CD4-positive, alpha-beta T cell treated with Interleukin-17A for 1 hour (primary cell): ENCODE measurements around the gene ACOT7.
"Not testable (repeated sequence)": the region's sequence is repeated elsewhere in the genome, so short reads cannot be mapped to it uniquely, and the experiment has no call there.

ENCODE experiments used
- DNase-seq: peaks from one replicate; pipeline ENCODE4 v3.0.0-alpha.2; 2020

The ACOT7 gene, protein sequence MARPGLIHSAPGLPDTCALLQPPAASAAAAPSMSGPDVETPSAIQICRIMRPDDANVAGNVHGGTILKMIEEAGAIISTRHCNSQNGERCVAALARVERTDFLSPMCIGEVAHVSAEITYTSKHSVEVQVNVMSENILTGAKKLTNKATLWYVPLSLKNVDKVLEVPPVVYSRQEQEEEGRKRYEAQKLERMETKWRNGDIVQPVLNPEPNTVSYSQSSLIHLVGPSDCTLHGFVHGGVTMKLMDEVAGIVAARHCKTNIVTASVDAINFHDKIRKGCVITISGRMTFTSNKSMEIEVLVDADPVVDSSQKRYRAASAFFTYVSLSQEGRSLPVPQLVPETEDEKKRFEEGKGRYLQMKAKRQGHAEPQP

DNA sequence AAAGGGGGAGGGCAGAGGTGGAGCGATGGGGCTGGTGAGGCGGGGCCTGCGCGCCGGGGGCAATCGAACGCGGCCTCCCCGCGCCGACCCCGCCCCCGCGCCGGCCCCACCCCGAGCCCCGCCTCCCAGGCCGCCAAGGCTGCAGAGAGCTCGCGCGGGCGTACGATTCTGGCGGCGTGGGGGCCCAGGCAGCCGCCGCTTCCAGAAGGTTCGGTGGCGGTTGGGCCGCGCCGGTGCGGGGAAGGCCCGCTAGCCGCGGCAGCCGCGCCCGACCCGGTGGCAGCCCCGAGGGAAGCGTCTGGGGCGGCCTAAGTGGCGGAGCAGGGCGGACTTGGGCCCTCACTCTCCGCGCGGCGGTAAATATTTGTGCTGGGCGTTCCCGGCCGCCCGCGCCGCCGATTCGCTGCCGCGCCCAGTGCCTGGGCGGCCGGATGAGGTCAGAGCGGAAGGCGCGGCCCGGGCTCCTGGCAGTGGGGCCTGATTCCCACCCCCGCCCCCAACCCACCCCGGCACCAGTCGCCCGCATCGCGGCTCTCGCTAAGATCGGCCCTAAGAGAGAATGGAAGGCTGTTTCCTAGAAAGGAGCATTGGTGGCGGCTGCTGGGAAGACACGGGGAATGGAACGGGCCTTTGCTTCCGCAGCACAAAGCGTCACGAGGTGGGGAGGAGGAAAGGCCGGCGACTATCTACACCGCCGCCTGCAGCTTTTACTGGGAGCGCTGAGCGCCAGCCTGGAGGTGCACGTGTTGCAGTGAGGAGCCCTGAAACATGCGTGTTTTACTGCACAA is at the start of gene ACOT7:
Gene ACOT7 (minus strand): TSS at position 368 of the 788 bp plus-strand sequence. CDS start 368 bp downstream, outside the sequence.
- peak; percentile 92 for DNase-seq

DNA sequence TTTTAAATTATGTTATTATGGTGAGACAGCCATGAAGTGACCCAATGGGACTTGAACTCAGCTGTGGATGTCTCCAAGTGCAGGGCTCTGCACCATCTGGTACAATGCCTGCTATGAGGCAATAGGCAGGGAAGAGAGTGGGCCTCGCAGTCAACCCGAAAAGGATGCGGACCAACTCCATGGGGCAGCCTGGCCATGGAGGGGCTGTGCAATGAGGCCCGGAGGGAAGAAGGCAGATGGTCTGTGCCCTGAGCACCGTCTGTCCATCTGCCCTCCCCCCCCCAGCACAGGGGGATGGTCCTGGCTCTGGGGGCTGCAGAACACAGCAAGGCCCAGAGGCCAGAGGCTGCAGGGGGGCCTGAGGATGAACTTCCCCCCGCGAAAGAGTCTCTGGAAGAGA is 48.0 kb upstream of the ACOT7 start:
- DNase-seq: no peak

DNA sequence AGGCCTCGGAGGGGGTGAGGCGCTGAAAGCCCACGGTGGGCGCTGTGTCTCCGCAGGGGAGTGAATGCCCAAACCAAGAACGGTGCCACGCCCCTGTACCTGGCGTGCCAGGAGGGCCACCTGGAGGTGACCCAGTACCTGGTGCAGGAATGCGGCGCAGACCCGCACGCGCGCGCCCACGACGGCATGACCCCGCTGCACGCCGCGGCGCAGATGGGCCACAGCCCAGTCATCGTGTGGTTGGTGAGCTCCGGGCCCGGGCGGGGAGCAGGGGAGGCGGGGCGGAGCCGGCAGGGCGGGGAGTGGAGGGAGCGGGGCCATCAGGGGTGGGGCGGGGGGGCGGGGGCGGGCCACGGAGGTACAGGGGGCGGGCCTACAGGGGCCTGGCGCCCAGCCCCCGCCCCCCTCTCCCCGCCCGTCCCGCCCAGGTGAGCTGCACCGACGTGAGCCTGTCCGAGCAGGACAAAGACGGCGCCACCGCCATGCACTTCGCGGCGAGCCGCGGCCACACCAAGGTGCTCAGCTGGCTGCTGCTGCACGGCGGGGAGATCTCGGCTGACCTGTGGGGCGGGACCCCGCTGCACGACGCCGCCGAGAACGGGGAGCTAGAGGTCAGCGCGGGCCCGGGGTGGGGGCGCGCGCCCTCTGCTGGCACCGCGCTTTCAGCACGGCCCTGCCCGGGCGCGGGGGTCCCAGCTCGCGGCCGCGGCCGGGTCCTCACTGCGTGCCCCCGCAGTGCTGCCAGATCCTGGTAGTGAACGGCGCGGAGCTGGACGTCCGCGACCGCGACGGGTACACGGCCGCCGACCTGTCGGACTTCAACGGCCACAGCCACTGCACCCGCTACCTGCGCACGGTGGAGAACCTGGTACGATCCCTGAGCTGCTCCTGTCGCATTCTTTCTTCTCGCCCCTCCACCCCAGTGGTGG is 46.9 kb upstream of the ACOT7 start:
- DNase-seq: peak; percentile 80

DNA sequence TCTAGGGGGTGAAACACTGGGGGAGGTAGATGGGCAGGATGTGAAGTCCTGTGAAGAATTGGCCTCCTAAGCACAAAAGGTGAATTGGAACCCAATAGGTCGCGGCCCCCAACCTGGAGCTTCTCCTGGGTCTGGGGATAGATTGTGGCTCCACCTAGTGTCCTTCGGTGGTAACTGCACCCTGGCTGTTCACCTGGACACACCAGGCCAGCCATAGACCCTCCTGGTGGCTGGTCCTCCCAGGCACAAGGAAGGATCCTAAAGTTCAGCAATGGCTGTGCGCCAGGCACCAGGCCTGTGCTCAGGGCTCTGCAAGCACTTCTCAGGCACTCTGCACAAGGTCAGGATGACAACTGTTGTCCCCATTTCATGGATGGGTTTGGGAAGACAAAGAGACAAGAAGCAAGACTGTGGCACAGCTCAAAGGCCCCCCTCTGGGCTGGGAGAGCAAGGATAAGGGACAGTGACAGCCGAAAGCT is 44.5 kb upstream of the ACOT7 start:
- peak; percentile 83 for DNase-seq

DNA sequence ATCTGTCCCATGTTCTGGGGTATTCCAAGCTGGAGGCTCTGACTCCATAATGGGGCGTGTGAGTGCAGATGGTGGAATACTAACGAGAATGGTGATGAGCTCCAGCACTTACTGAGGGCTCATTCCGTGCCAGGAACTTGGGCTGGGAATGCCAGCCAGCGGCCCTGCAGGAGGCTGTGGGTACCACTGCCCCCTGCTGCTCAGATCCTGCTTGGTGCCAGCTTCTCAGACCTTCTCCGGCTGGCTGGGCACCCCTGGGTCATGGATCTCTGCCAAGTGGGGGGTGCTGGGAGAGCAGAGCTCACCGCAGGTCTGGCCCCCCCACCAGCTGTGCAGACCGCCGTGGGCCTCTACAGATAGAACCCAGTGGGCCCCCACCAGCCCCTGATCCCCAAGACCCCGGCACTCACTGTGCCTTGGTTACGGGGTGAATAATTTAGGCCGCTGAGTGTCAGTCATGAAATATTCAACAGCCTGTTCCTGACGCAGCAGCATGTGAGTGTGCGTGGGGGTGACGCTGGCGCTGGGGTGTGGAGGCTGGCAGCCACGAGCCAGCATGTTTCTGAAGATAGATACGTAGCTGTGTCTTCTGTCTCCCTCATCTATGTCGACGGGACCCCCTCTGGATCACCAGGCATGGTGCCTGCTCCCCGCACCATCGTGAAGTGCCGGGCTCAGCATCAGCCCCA is 43.6 kb upstream of the ACOT7 start:
- DNase-seq: not testable (repeated sequence)

DNA sequence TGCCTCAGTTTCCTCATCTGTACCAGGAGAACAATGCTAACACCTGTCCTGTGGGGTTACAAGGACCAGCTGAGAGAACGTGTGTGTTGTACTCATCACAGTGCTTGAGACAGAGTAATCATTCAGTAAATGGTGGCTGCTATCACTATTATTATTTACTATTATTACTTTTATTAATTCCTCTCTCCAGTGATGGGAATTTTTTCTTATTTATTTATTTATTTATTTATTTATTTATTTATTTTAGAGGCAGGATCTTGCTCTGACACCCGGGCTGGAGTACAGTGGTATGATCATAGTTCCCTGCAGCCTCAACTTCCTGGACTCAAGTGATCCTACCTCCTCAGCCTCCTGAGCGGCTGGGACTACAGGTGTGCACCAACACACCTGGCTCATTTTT is 42.7 kb upstream of the ACOT7 start:
- not testable (repeated sequence) for DNase-seq

DNA sequence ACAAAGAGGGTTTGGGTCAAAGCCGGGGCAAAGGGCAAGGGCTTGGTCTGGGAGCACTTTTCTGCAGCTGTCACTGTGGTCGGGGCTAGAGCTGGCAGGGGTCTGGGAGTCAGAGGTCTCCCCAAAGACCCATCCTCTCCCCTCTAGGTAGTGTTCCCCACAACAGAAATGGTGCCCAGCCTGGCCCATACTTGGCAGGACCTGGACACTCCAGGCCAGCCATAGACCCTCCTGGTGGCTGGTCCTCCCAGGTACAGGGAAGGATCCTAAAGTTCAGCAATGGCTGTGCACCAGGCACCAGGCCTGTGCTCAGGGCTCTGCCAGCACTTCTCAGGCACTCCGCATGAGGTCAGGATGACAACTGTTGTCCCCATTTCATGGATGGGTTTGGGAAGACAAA is 42.0 kb upstream of the ACOT7 start:
- no peak for DNase-seq

DNA sequence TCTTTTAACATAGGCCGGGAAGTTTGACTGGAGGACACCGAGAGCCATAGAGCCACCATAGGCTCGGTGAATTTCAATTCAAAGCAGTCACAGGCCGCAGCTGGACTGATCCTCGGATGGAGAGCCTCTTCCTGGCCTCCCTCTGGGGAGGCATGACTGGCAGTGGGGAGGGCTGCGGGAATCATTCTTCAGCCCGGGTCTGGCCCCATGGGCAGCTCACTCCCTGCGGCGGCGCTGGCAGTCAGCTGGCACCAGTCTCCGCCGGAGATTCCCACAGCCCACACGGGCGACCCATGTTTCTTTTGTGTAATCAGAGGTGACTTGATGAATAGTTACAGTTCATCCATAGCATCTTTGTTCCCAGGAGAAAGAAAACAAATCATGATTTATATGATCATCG is 41.6 kb upstream of the ACOT7 start:
- no peak for DNase-seq

DNA sequence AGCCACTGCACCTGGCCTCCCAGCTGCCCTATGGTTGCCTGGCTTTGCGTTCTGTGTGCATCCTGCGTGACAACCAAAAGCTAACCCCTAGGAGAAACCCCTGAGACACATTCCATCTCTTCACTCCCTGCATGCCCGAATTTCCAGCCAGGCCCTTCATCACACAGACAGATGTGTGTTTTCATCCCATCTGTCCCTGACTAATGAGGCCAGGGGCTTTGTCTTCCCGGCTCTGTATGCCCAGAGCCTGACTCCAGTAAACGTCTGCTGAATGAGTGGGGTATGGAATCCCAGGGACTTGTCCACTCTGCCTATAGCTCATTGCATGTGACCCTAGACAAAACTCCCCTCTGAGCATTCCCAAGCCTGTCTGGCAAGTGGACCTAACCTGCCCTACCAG is 40.6 kb upstream of the ACOT7 start:
- DNase-seq: no peak

DNA sequence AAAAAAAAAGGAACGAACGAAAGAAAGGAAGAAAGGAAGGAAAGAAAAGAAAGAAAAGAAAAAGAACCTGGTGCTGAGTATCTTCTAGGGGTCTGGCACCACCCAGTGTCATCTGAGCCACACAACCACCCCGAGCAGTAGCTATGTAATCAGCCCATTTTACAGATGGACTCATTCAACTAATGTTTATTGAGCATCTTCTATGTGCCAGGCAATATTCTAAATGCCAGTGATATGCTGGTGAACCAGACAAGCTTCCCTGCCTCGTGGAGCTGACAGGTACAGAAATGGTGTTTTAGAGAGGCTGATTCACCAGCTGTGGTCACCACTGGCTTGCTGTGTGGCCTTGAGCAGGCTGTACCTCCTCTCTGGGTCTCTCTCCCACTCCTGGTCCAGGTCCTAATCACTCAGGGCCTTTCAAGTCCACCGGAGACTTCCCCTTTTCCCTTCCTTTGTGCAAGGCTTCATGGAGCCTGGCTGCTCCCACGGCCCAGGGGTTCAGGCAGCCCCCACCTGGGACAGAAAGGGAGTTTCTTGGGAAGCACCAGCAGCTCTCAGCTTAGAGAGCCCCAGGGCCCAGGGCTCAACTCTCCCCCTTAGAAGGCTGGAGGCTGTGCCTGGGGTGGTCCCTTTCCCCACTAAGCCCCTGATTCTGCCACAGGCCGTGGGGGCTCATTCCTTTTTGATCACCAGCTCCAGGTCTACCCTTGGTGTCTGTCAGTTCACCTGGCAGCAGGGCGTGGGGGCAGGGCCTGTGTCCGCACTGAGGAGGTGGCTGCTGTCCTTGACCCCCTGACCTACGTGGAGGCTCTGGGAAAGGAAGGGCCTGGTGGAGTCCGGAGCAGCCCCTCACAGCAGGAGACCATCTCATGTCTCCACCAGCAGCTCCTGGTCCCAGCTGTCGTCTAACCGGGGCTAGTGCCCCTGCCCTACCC is 38.3 kb upstream of the ACOT7 start:
- not testable (repeated sequence) for DNase-seq

DNA sequence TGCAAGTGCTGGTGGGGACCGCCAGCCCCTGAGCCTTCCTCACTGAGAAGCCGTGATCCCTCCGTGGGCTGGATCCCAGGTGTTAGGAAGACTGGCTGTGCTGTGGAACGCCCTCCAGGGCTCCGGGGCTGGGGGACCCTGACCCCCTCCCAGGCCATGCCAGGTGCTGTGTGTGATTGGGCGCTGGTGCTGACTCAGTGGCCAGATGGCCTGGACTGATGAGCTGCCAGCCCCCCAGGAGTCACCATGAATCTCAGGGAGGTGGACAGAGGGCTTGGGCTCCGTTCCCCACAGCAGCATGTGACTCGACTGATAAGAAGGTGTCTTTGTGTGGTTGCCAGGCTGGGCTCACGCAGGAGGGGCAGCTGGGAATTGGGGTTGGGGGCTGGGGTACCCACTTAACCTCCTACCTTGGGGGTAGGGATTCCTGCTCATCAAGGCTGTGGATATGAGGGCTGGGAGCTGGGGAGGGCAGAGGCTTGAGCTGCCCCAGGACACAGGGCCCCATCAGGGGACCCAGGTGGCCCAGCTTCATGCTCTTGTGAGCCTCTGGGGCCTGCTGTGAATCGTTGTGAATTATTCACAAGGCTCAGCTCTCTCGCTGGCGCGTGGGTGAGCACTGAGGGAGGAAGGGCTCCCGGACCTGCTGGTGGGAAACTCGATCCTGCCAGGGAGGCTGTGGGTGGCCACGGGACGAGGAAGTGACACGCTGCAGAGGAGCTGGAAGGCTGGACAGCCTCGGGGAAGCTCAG is 36.3 kb upstream of the ACOT7 start:
- not testable (repeated sequence) for DNase-seq

DNA sequence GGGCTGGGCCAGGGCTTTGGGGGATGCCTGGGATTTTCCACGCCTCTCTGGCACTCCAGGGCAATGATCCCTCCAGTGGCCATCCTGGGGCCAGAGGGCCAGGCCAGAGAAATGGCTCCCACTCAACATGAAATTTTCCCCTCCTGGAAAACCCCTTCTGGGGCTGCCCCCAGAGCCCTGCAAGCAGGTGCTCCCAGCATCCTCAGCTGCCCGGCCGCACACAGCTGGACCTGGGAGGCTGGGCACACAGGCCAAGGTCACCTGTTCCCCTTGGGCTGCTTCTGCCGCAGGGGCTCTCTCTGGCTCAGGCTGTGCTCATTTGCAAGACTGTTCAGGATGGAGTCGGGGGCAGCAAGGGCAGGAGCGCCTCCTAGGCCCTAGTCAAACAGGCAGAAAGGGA is 34.9 kb upstream of the ACOT7 start:
- DNase-seq: not testable (repeated sequence)

DNA sequence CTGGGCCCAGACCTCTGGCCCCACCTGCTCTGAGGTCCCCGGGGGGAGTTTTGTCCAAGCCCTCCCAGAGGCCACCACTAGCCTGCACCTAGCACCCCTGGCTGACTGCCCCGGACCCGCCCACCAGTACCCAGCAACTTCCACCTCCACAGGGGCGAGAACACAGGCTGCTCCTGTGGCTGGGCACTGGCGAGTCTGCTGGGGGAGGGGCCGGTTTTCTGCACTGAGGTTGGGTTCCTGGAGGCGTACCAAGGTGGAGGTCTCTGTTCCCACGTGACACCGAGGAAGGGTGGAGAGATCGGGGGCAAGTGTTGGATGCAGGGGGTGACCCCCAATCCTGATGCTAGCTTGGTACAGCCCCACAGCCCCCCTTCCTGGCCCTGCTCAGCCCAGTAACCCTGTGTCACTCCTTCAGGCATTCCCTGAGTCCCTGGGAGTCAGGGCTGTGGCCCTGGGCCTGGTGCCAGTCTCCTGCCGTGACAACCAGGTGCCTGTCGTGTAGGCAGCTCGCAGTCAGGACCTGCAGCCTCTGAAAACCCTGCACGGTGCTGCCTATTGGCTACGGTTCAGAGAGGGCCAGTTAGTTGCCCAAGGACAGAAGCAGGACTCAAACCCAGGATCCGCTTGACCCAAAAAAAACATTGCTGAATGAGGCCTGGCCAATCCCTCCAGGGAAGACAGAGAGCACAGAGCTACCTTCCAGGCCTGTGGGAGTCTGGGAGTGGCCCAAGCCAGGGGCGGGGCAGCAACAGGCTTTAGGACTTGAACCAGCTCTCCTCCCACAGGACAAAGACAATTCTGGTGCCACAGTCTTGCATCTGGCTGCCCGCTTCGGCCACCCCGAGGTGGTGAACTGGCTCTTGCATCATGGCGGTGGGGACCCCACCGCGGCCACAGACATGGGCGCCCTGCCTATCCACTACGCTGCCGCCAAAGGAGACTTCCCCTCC is 34.1 kb upstream of the ACOT7 start:
- no peak for DNase-seq

DNA sequence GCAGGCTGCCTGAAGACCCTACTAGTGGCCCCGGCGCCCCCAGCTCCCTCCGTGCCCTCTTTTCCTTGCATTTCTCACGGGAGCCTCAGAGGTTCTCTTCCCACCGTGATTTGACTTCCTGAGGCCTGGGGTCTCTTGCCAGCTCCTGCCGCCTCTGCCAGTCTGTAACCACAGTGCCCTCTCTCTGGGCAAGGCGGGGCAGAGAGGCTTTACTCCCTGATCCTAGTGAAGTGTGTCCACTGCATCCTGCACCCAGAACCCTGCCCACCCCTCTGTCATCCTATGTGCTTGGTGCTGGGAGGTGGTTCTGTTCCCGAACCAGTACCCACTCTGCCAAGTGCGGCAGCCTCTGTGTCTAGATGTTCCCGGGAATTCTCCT is 33.4 kb upstream of the ACOT7 start:
- DNase-seq: no peak

DNA sequence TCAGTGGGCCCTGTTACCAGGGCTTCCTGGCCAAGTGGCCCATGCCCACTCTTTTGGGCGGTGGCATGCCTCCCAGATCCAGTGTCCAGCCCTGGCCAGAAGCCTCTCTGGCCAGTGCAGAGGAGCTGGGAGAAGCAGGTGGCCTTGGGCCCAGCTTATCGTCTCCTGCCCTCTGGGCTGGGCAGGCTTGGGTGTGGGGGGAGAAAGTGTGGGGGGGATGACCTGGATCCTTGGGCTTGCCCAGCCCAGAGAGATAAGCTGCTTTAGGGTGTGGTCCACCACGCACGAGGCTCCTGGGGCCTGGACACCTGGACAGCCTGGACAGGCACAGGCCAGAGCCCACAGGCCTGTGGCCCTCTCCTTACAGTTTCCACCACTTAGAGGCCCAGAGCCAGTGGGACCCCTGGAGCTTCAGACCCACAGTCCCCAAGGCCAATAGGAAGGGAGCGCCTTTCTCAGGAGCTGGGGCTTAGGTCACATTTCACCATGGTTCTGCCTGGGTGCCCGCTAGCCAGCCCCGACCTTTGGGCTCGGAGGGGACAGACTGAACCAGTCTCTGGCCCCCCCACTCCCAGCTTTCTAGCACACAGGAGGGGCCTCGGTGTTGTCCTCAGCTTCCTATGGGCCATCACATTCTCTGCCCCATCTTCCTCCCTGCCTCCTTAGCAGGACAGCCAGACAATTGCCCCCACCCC is 32.9 kb upstream of the ACOT7 start:
- no peak for DNase-seq

DNA sequence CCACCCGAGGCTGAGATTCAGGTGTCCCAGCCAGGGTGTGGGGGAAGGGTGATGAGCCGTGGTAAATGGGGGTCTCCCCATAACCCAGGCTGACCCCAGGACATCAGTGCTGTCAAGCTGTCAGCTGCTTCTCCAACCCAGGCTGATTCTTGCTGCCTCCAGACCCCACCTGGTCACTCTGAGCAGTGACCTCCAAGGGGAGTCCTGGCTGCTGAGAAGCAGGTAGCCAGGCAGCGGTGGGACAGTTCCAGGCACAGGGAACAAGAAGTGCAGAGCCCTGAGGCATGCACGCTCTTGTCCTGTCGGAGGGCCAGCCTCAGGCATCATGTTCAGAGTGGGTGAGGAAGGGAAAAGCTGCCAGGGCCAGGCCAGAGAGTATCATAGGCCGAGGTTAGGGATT is 32.1 kb upstream of the ACOT7 start:
- no peak for DNase-seq

DNA sequence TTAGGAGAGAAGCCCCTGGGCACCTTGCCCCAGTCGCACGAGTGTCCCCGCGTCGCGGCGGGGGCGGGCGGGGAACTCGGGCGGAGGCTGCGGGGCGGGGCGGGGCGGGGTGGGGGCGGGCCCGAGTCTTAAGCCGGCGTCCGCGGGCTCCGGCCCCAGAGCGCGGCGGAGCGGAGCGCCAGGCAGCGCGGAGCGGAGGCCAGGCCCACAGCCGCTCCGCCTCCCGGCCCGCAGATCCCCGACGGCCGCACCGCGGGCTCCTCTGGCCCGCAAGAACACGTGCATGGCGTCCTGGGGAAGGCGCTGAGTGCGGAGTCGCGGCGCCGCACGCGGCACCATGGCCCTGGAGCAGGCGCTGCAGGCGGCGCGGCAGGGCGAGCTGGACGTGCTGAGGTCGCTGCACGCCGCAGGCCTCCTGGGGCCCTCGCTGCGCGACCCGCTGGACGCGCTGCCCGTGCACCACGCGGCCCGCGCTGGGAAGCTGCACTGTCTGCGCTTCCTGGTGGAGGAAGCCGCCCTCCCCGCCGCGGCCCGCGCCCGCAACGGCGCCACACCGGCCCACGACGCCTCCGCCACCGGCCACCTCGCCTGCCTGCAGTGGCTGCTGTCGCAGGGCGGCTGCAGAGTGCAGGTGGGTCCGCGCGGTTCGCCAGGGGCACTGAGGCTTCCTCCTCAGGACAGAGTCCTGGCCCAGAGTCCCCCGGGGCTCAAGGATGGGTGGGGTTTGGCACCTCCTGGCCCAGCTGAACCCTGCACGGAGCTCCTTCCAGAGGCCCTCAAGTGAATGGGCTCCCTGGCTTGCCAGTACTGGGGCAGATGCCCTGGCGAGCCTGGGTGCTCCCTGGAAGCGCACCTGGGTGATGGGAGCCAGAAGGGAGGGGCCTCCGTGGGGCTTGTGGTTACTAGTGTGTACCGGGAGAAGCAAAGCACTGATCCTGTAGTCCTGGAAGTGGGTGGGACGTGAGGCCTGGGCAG is 31.3 kb upstream of the ACOT7 start, which contains the start of gene ESPN:
Gene ESPN (plus strand): TSS at position 158 of the 975 bp plus-strand sequence. CDS start 180 bp downstream, at position 338.
- DNase-seq: no peak
